Cardiac fibroblast (primary cell): Measurements from ENCODE around the gene ARHGAP21.

Experiments used
- DNase-seq, 2 donors: peaks; one replicate each; pipeline versions ENCODE4 v3.0.0 to v3.0.0-alpha.2; 2010; ENCODE audit warnings: low read depth in 2 of 2
- H3K4me3 ChIP-seq, 2 donors: replicated peaks in 1 of 2; 1 replicate in 1 of 2; 2 replicates in 1 of 2; pipeline ENCODE4 v1.5.1; 2011; ENCODE audit warnings: low read depth in 2 of 2, low read length in 2 of 2, mild to moderate bottlenecking in 2 of 2, moderate library complexity in 1 of 2
- CTCF ChIP-seq: IDR thresholded peaks from one replicate; pipeline ENCODE4 v1.5.1; 2011; ENCODE audit warnings: low read depth, mild to moderate bottlenecking, low read length, inconsistent platforms

Gene ARHGAP21

GRCh38 chr10:24575481-24576002 lies 148.1 kb downstream of the ARHGAP21 start:
- no peak overlapping the region for H3K4me3 ChIP-seq
- DNase-seq, result no peak
- no peak for TF ChIP-seq CTCF

GRCh38 chr10:24574578-24575155 lies 149.0 kb downstream of the ARHGAP21 start:
- TF ChIP-seq CTCF, result no peak
- no peak overlapping the region for H3K4me3 ChIP-seq
- no peak for DNase-seq

GRCh38 chr10:24574161-24574560 lies 149.5 kb downstream of the ARHGAP21 start:
- no peak overlapping the region for H3K4me3 ChIP-seq
- no peak for DNase-seq
- no peak for TF ChIP-seq CTCF

GRCh38 chr10:24571870-24572450 lies 151.7 kb downstream of the ARHGAP21 start:
- TF ChIP-seq CTCF, result no peak
- H3K4me3 ChIP-seq, result no peak overlapping the region
- DNase-seq, result no peak

- TF ChIP-seq CTCF, result no peak
- no peak overlapping the region for H3K4me3 ChIP-seq
- DNase-seq, result no peak
These were observed 152.8 kb downstream of the ARHGAP21 start for GRCh38 chr10:24570658-24571426.

GRCh38 chr10:24569828-24570657 lies 153.6 kb downstream of the ARHGAP21 start:
- no peak for TF ChIP-seq CTCF
- H3K4me3 ChIP-seq, result no peak overlapping the region
- DNase-seq, result no peak
